Left lung (tissue), 10 donors: ENCODE data around the gene FDCSP. TPM values are rescaled to one million over a fixed set of nuclear protein-coding genes. Genes with fewer than 3 reads are reported as not detected.

Experiments used
- ATAC-seq: fragments of 200-7000 bp; cut with Tn5 transposase; one replicate; pipeline ENCODE4 v1.9.1; 2020; ENCODE audit warnings: moderate library complexity
- DNase-seq, 4 donors: peaks; one replicate each; pipeline ENCODE4 v3.0.0-alpha.2; 2013 to 2020
- H3K27ac ChIP-seq, 2 donors: fragments of 200-600 bp; sonication (generic) in 1 of 2; one replicate each; pipeline versions ENCODE4 v1.5.0 to v1.8.0; 2020 to 2021
- H3K27me3 ChIP-seq, 2 donors: fragments of 200-600 bp; sonication (generic) in 1 of 2; one replicate each; pipeline versions ENCODE4 v1.5.0 to v1.8.0; 2020 to 2021
- H3K36me3 ChIP-seq, 2 donors: fragments of 200-600 bp; sonication (generic) in 1 of 2; one replicate each; pipeline versions ENCODE4 v1.5.0 to v1.8.0; 2020 to 2021
- H3K4me1 ChIP-seq, 2 donors: fragments of 200-600 bp; one replicate each; pipeline ENCODE4 v1.8.0; 2021
- H3K4me3 ChIP-seq, 2 donors: fragments of 200-600 bp; sonication (generic) in 1 of 2; one replicate each; pipeline versions ENCODE4 v1.5.0 to v1.8.0; 2020 to 2021; ENCODE audit warnings: mild to moderate bottlenecking in 1 of 2
- H3K9me3 ChIP-seq, 2 donors: fragments of 200-600 bp; sonication (generic) in 1 of 2; one replicate each; pipeline versions ENCODE4 v1.5.0 to v1.8.0; 2020 to 2021
- intact Hi-C, 2 donors: fragments of 100-400 bp; cut with DNase I; formaldehyde crosslinking; loops; one replicate each; pipeline versions ENCODE4 v1.11.2 to v1.14.2; 2022
- polyA plus RNA-seq, 6 donors: library from polyadenylated mRNA; unstranded; fragments of 120-200 nt; gene quantifications; one replicate each; pipeline ENCODE4 v1.2.1, GENCODE V29; 2013; ENCODE audit not compliant: insufficient read length in 6 of 6
- total RNA-seq, 2 donors: library from RNA; stranded (reverse); fragmentation: NEBNext Ultra II Directional; extraction: Animal tissue kit (Norgen Biotek cat#: 25700); gene quantifications; one replicate each; pipeline ENCODE4 v1.2.1, GENCODE V29; 2021
- TF ChIP-seq, protein P1 (sequence below), 2 donors: fragments of 200-600 bp; sonication (generic) in 1 of 2; IDR thresholded peaks; one replicate each; pipeline versions ENCODE4 v1.5.0 to v1.8.0; 2021; ENCODE audit warnings: antibody characterized with exemption in 2 of 2
- donor health status: DM: no; HTN: yes; CAD: no.
- donor health status: DM: no; HTN: no; CAD: no.

Gene FDCSP
- total and polyA plus RNA-seq, 8 donors = not detected

- TF ChIP-seq, protein P1, sequence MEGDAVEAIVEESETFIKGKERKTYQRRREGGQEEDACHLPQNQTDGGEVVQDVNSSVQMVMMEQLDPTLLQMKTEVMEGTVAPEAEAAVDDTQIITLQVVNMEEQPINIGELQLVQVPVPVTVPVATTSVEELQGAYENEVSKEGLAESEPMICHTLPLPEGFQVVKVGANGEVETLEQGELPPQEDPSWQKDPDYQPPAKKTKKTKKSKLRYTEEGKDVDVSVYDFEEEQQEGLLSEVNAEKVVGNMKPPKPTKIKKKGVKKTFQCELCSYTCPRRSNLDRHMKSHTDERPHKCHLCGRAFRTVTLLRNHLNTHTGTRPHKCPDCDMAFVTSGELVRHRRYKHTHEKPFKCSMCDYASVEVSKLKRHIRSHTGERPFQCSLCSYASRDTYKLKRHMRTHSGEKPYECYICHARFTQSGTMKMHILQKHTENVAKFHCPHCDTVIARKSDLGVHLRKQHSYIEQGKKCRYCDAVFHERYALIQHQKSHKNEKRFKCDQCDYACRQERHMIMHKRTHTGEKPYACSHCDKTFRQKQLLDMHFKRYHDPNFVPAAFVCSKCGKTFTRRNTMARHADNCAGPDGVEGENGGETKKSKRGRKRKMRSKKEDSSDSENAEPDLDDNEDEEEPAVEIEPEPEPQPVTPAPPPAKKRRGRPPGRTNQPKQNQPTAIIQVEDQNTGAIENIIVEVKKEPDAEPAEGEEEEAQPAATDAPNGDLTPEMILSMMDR (IDR thresholded peaks at IDR 0.05) = no peak
- no peaks in the 10 kb centered on the region for H3K9me3 ChIP-seq
- no peaks in the 10 kb centered on the region for H3K27me3 ChIP-seq
- intact Hi-C loops = no loop called here
- no peaks in the 10 kb centered on the region for H3K4me1 ChIP-seq
- no peak overlapping the region for H3K27ac ChIP-seq
- H3K36me3 ChIP-seq = no peaks in the 10 kb centered on the region
- no peak for ATAC-seq
- H3K4me3 ChIP-seq = no peak overlapping the region
- peak in 2 of 4 donors; percentile 50 to 54 for DNase-seq
Measured at GRCh38 chr4:70182517-70183167, 43.3 kb upstream of the FDCSP start.

- no peak overlapping the region for H3K27ac ChIP-seq
- H3K27me3 ChIP-seq = no peaks in the 10 kb centered on the region
- no peaks in the 10 kb centered on the region for H3K4me1 ChIP-seq
- H3K36me3 ChIP-seq = no peaks in the 10 kb centered on the region
- H3K9me3 ChIP-seq = no peaks in the 10 kb centered on the region
- intact Hi-C loops = no loop called here
- H3K4me3 ChIP-seq = no peak overlapping the region
- peak; percentile 75 for ATAC-seq
- TF ChIP-seq, protein P1 (IDR thresholded peaks at IDR 0.05) = peak; percentile 30 to 50
- DNase-seq = peak in 1 of 4 donors; percentile 59
Measured at GRCh38 chr4:70183168-70183939, 42.6 kb upstream of the FDCSP start.

- TF ChIP-seq, protein P1 (IDR thresholded peaks at IDR 0.05) = peak in 1 of 2 donors; percentile 3
- ATAC-seq (no peak), DNase-seq (no peak)
- no peak overlapping the region for H3K4me3 ChIP-seq
- no peaks in the 10 kb centered on the region for H3K9me3 ChIP-seq
- intact Hi-C loops = no loop called here
- H3K4me1 ChIP-seq = no peaks in the 10 kb centered on the region
- H3K27ac ChIP-seq = no peak overlapping the region
- H3K27me3 ChIP-seq = no peaks in the 10 kb centered on the region
- H3K36me3 ChIP-seq = no peaks in the 10 kb centered on the region
Measured at GRCh38 chr4:70183940-70184246, 42.0 kb upstream of the FDCSP start.

DNA sequence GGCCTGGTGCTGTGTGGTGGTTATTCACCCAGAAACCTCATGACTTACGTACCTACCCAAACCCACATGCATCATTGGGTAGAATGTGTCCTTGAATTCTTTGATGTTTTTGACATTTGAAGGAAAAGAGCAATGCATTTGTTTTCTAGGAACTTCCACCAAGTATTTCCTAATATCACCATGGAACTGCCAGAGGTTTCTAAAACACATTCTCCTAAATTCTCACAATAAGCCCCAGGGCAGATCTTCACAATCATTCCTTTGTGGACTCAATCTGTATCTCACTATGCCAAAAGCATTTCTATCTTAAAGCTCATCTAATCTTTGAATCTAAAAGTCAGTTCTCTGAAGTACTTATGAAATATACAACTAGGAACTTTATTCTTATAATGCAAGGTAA is 38.7 kb upstream of the FDCSP start:
- Histone ChIP-seq H3K9me3 (no peaks in the 10 kb centered on the region), H3K27ac (no peak overlapping the region), H3K36me3 (no peaks in the 10 kb centered on the region), H3K4me3 (no peak overlapping the region), H3K4me1 (no peaks in the 10 kb centered on the region), H3K27me3 (no peaks in the 10 kb centered on the region)
- DNase-seq = no peak
- TF ChIP-seq, protein P1 (IDR thresholded peaks at IDR 0.05) = no peak
- ATAC-seq = no peak
- intact Hi-C loops = no loop called here

- H3K36me3 ChIP-seq = no peaks in the 10 kb centered on the region
- no peak overlapping the region for H3K27ac ChIP-seq
- H3K27me3 ChIP-seq = no peaks in the 10 kb centered on the region
- intact Hi-C loops = no loop called here
- no peak for ATAC-seq
- H3K9me3 ChIP-seq = no peaks in the 10 kb centered on the region
- no peaks in the 10 kb centered on the region for H3K4me1 ChIP-seq
- no peak for DNase-seq
- H3K4me3 ChIP-seq = no peak overlapping the region
- TF ChIP-seq, protein P1 (IDR thresholded peaks at IDR 0.05) = no peak
Measured at GRCh38 chr4:70190579-70190978, 35.3 kb upstream of the FDCSP start.
